ENCODE data around the gene AHCTF1.
"Not testable (repeated sequence)": the region's sequence is repeated elsewhere in the genome, so short reads cannot be mapped to it uniquely, and the experiment has no call there.

The AHCTF1 gene

DNA sequence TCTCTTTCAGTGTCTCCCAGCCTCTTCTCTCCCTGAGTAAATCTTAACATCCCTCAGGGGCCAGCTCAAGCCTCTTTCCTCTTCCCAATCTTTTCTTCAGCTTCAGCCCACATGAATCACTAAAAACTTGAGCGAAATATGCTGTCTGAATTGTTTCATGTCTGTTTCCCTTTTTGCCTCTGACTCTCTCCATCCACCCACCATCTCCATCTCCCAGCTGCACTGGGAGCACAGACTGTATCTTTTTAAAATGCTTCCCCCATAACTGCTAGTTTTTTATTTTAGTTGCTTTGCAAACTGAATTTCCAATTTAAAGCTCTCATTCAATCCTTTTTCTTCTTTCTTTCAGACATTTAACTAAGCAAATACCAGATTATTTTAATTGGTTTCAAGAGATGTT is 3.0 kb upstream of the AHCTF1 start:
- ATAC-seq (no peak), DNase-seq (no peak)
- no peaks in the 10 kb centered on the region for H3K9me3 Mint-ChIP-seq
- H3K36me3 Mint-ChIP-seq (ENCODE audit: low read depth): peaks cover 10% of the 10 kb centered on the region
- no peak overlapping the region for H3K27ac Mint-ChIP-seq
- no peak overlapping the region for H3K4me3 Mint-ChIP-seq
- H3K4me1 Mint-ChIP-seq: peaks cover 15% of the 10 kb centered on the region
- no peaks in the 10 kb centered on the region for H3K27me3 Mint-ChIP-seq

DNA sequence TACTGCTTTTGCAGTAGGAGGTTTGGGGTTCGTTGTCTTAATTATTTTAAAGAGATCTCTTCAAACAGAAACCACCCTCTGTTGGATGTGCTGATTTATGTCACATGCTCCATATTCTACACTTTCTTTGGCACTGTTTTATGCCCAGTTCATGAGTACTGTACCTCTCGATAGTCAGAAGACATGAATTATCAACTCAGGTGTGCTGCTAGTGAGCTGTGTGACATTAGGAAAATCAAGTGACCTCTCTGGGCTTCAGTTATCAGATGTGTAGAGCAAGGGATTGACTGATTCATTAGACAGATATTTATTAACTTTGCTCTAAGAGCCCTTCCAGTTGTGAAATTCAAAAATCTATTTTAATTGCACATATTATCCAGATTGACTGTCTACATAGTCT is 2.1 kb upstream of the AHCTF1 start:
- Mint-ChIP-seq H3K27ac (no peak overlapping the region), H3K4me3 (no peak overlapping the region), H3K36me3 (ENCODE audit: low read depth) (peaks cover 16% of the 10 kb centered on the region), H3K9me3 (no peaks in the 10 kb centered on the region), H3K4me1 (peaks cover 22% of the 10 kb centered on the region), H3K27me3 (no peaks in the 10 kb centered on the region)
- no peak for DNase-seq
- no peak for ATAC-seq

DNA sequence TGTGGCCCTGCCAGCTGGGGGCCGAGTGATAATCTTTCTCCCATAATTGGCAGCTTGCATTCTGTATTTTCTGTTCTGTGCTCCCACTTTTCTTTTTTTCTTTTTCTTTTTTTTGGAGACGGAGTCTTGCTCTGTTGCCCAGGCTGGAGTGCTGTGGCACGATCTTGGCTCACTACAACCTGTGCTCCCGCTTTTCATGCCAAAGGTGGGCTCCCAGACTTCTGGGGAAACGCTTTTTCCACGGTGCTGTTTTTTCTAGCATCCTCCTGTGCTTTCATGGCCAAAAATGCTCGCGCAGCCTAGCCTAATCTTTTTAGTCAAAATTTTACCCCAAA is 585 bp upstream of the AHCTF1 start:
- no peaks in the 10 kb centered on the region for H3K27me3 Mint-ChIP-seq
- H3K4me3 Mint-ChIP-seq: peak overlapping the region; percentile 89
- ATAC-seq (no peak), DNase-seq (no peak)
- H3K4me1 Mint-ChIP-seq: peaks cover 29% of the 10 kb centered on the region
- peak overlapping the region; percentile 97 for H3K27ac Mint-ChIP-seq
- no peaks in the 10 kb centered on the region for H3K9me3 Mint-ChIP-seq
- peaks cover 28% of the 10 kb centered on the region for H3K36me3 Mint-ChIP-seq (ENCODE audit: low read depth)

DNA sequence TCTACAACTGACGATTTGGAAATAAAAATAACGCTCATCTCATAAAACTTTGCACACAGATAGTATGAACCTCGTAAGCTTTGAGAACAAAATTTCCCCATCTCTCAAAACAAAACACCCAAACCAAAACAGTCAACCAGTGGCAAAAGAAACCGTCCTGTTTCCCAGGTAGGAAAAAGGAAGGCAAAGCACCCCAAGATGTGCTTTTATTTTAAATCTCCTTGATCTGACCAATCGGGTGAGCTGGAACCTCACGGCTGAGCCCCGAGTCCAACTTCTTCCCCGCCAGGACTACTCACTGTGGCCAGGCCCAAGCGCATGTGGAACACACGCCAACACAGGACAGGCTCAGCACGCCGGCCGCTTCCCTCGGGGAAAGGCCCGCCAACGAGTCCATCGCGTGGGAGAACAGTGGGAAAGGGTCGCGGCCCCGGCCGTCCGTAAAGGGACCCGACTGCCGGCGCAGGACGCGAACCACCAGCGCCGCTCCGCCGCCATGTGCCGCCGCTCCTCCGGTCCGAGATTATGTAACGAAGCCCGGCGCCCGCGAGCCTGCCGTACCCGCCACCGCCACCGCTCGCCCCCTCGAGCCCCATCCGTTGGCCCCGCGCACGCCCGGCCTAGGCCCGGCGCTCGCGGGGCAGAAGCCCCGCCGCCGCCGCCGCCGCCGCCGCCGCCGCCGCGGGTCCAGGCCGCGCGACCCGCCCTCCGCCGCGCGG is 759 bp downstream of the AHCTF1 start:
- H3K27ac Mint-ChIP-seq: peak overlapping the region; percentile 97
- H3K4me1 Mint-ChIP-seq: peaks cover 33% of the 10 kb centered on the region
- DNase-seq: peak; percentile 56
- peak; percentile 10 for ATAC-seq
- H3K27me3 Mint-ChIP-seq: no peaks in the 10 kb centered on the region
- peaks cover 41% of the 10 kb centered on the region for H3K36me3 Mint-ChIP-seq (ENCODE audit: low read depth)
- H3K4me3 Mint-ChIP-seq: peak overlapping the region; percentile 98
- H3K9me3 Mint-ChIP-seq: peaks cover 4% of the 10 kb centered on the region

DNA sequence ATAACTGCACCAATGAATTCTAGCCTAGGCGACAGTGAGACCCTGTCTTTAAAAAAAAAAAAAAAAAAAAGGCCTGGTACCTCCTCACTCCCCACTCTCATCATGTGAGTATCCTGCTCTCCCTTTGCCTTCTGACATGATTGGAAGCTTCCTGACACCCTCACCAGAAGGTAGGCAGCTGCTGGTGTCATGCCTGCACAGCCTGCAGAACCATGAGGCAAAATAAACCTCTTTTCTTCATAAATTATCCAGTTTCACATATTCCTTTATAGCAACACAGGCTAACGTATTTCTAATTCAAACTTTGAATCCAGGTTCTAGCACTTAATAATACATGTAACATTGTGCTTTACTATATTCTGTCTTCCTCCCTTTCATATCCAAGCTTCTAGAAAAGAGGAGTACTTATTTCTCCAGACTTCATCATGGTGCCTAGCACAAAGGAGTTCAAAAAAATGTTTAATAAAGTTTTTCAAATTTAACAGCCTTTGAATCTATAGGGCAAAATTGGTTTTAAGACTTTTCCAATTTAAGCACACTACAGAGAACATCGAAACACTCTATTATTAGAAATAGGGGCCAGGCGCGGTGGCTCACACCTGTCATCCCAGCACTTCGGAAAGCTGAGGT is 5.6 kb downstream of the AHCTF1 start:
- Mint-ChIP-seq H3K27me3 (no peaks in the 10 kb centered on the region), H3K36me3 (ENCODE audit: low read depth) (peaks cover 49% of the 10 kb centered on the region), H3K9me3 (peaks cover 6% of the 10 kb centered on the region), H3K4me1 (peaks cover 55% of the 10 kb centered on the region), H3K27ac (no peak overlapping the region), H3K4me3 (peak overlapping the region; percentile 11)
- no peak for DNase-seq
- ATAC-seq: no peak

DNA sequence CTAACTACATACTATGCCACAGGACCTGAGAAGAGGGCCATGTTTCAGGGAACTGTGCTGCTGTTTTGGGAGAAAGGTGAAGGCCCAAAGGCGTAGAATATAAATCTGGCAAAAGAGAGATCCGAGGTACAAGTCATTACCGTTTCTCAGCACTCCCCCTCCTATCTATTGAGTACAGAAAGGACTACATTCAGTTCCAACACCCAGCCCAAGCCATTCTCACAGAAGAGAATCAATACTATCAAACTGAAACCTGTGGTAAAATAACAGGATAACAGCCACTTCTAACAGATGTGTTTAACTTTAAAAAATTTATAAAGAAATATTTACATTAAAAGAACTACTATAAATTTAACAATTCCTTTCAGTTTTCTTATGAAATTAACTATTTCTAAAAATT is 7.8 kb downstream of the AHCTF1 start:
- Mint-ChIP-seq H3K4me1 (peaks cover 43% of the 10 kb centered on the region), H3K27me3 (no peaks in the 10 kb centered on the region), H3K27ac (no peak overlapping the region), H3K9me3 (peaks cover 6% of the 10 kb centered on the region), H3K36me3 (ENCODE audit: low read depth) (peaks cover 32% of the 10 kb centered on the region), H3K4me3 (no peak overlapping the region)
- ATAC-seq (no peak), DNase-seq (no peak)

DNA sequence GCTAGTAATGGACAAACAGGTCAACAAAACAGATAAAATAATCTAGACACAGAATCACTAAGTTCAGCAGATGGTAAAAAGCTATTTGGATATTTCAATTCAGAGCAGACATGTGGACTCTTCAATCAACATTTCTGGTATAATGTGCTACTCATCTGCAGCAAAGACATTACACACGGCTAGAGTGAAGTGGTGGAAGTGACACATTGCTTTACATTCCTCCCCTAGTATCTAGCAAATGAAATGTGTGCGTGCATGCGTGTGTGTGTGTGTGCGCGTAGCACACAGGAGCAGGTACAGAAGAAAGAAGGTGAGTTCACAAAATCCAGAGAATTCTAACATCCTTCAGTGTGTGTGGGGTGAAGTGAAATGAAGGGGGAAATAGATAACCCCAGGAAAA is 8.3 kb downstream of the AHCTF1 start:
- ATAC-seq: no peak
- no peaks in the 10 kb centered on the region for H3K27me3 Mint-ChIP-seq
- H3K4me1 Mint-ChIP-seq: peaks cover 43% of the 10 kb centered on the region
- no peak for DNase-seq
- peaks cover 32% of the 10 kb centered on the region for H3K36me3 Mint-ChIP-seq (ENCODE audit: low read depth)
- no peak overlapping the region for H3K4me3 Mint-ChIP-seq
- no peak overlapping the region for H3K27ac Mint-ChIP-seq
- H3K9me3 Mint-ChIP-seq: peaks cover 6% of the 10 kb centered on the region

DNA sequence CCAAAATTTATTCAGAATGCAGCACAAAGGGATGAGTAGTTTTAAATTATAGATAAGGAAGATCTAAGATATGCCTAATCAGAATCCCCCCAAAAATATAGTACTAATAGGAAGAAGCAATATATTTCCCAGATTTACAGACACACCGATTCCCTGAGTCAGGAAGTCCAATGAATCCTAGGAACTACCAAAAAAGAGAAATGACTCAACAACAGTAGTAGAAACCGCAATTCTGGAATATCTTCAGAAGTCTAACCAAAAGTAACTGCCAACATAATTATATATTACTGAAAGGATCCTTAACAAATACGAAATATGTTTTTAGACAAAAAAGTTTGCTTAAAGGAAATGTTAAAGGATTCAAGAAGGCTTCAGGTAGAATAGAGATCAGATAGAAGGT is 10.3 kb downstream of the AHCTF1 start:
- Mint-ChIP-seq H3K9me3 (peaks cover 6% of the 10 kb centered on the region), H3K27me3 (no peaks in the 10 kb centered on the region), H3K4me3 (no peak overlapping the region), H3K27ac (no peak overlapping the region), H3K4me1 (peaks cover 39% of the 10 kb centered on the region), H3K36me3 (ENCODE audit: low read depth) (peaks cover 26% of the 10 kb centered on the region)
- no peak for DNase-seq
- ATAC-seq: no peak

DNA sequence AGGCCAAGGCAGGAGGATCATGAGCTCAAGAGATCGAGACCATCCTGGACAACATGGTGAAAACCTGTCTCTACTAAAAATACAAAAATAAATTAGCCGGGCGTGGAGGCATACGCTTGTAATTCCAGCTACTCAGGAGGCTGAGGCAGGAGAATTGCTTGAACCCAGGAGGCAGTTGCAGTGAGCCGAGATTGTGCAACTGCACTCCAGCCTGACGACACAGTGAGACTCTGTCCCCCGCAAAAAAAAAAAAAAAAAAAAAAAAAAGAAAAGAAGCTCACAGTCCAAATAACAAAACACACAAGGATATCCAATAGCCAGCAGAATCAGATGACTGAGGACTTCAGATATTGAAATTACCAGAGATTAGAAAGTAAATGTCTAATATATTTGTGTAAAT is 11.8 kb downstream of the AHCTF1 start:
- Mint-ChIP-seq H3K36me3 (ENCODE audit: low read depth) (peaks cover 32% of the 10 kb centered on the region), H3K9me3 (no peaks in the 10 kb centered on the region), H3K27ac (no peak overlapping the region), H3K4me1 (peaks cover 31% of the 10 kb centered on the region), H3K27me3 (no peaks in the 10 kb centered on the region), H3K4me3 (no peak overlapping the region)
- ATAC-seq (no peak), DNase-seq (no peak)

DNA sequence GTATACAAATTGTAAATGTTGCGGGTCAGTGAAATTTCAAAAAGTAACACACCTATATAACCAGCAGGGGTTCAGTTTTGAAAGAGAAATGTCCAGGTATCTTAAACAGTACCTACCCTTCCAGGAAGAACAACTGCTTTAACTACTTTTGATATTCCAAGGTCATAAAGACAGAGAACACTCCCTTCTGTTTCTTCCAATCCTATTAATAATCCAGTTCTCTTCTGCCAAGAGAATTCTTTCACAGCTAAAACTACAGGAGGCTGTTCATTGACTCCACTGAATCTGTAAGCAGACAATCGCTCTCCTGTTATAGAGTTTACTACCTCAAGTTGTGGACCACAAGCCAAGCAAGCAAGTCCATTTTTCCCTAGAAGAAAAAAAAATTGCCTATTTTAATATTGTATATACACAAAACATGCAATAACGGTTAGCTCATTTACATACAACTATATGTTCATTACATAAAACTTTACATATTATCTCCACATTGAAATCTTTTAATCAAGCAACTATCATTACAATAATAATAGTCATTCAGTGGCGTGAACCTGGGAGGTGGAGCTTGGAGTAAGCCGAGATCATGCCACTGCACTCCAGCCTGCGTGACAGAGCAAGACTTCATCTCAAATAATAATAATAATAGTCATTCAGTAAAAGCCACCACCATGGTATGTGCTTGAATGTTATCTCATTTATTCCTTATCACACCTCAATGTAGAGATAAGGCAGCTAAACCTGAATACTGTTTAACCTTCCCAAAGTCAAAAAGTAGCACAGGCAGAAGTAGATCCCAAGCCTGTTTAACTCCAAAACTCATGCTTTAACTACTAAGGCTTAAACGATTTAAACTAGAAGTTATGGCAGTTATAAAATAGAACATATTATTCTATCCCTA is 15.5 kb downstream of the AHCTF1 start:
- Mint-ChIP-seq H3K4me1 (peaks cover 11% of the 10 kb centered on the region), H3K36me3 (ENCODE audit: low read depth) (peaks cover 43% of the 10 kb centered on the region)
- DNase-seq, ATAC-seq, H3K27ac Mint-ChIP-seq, H3K9me3 Mint-ChIP-seq, H3K4me3 Mint-ChIP-seq, H3K27me3 Mint-ChIP-seq: not testable (repeated sequence)

DNA sequence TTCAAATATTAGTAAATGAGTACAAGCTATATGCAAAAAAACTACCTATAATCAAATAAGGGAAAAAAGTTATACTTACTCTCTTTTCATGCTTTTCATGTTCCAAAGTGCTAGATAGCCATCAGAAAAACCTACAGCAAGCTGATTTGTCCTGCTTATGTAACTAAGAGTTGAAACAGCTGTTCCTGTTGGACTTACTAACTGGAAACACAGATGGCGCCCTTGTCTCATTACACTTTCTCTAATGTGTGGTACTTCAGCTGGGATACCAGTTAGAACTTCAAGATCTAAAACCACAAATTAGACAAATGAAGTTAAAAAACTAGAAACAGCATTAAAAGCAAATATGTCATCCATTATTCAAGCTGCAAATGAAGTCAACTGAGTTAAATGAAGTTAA is 24.3 kb downstream of the AHCTF1 start:
- Mint-ChIP-seq H3K4me3 (no peak overlapping the region), H3K27ac (no peak overlapping the region), H3K27me3 (no peaks in the 10 kb centered on the region), H3K9me3 (no peaks in the 10 kb centered on the region), H3K36me3 (ENCODE audit: low read depth) (peaks cover 63% of the 10 kb centered on the region), H3K4me1 (peaks cover 2% of the 10 kb centered on the region)
- ATAC-seq (no peak), DNase-seq (no peak)

DNA sequence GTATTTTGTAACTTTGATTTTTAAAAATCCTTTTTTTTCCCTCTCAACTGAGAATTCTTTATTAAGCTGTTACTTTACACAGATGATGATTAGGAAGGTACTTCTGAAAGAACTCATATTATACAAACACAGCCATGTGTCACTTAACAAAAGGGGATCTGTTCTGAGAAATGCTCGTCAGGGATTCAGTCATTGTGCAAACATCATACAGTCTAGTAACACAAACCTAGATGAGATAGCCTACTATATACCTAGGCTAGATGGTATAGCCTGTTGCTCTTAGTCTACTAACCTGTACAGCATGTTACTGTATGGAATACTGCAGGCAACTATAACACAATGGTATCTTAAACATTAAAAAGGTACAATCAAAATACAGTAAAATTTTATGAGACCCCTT is 24.9 kb downstream of the AHCTF1 start:
- Mint-ChIP-seq H3K36me3 (ENCODE audit: low read depth) (peaks cover 64% of the 10 kb centered on the region), H3K4me3 (no peak overlapping the region), H3K9me3 (no peaks in the 10 kb centered on the region), H3K27ac (no peak overlapping the region), H3K27me3 (no peaks in the 10 kb centered on the region), H3K4me1 (peaks cover 2% of the 10 kb centered on the region)
- ATAC-seq (no peak), DNase-seq (no peak)

DNA sequence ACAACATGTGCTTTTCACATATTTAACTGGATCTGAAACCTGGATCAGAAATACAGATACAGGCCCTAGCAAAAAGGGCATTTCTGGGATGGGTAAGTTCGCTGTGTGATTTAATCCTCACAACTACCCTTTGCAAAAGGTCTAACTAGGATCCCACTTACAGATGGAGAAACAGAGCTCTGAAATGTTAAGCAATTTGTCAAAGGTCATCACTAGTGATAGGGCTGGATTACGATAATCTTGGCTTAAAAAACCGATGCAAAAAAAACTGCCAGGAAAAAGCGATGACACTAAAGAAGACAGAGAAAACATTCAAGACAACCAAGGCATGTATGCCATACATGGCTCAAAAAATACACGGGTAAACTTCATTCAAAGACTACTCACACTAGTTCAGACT is 29.9 kb downstream of the AHCTF1 start:
- no peaks in the 10 kb centered on the region for H3K9me3 Mint-ChIP-seq
- H3K27ac Mint-ChIP-seq: no peak overlapping the region
- peaks cover 64% of the 10 kb centered on the region for H3K36me3 Mint-ChIP-seq (ENCODE audit: low read depth)
- DNase-seq (no peak), ATAC-seq (no peak)
- no peaks in the 10 kb centered on the region for H3K4me1 Mint-ChIP-seq
- H3K27me3 Mint-ChIP-seq: no peaks in the 10 kb centered on the region
- no peak overlapping the region for H3K4me3 Mint-ChIP-seq

DNA sequence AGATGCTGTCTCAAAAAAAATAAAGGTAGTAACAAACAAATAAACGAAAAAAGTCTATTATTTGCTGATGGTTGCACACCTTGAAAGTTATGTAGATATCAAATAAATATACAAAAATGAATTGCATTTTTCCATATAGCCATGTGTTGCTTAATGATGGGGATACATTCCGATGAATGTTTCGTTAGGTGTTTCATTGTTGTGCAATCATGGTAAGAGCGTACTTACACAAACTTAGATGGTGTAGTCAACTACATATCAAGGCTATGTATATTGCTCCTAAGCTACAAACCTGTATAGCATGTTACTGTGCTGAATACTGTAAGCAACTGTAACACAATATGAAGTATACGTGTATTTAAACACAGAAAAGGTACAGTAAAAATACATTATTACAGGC is 34.4 kb downstream of the AHCTF1 start:
- no peak for DNase-seq
- no peak for ATAC-seq
- H3K9me3 Mint-ChIP-seq: no peaks in the 10 kb centered on the region
- H3K36me3 Mint-ChIP-seq (ENCODE audit: low read depth): peaks cover 70% of the 10 kb centered on the region
- H3K4me3 Mint-ChIP-seq: no peak overlapping the region
- no peak overlapping the region for H3K27ac Mint-ChIP-seq
- H3K4me1 Mint-ChIP-seq: peaks cover 7% of the 10 kb centered on the region
- H3K27me3 Mint-ChIP-seq: no peaks in the 10 kb centered on the region
